Putamen (tissue), 1 donor: Measurements from ENCODE around the gene H19.

Experiments
- DNase-seq: peaks from one replicate; pipeline ENCODE4 v3.0.0-alpha.2; 2016; ENCODE audit warnings: low spot score

The H19 gene

DNA sequence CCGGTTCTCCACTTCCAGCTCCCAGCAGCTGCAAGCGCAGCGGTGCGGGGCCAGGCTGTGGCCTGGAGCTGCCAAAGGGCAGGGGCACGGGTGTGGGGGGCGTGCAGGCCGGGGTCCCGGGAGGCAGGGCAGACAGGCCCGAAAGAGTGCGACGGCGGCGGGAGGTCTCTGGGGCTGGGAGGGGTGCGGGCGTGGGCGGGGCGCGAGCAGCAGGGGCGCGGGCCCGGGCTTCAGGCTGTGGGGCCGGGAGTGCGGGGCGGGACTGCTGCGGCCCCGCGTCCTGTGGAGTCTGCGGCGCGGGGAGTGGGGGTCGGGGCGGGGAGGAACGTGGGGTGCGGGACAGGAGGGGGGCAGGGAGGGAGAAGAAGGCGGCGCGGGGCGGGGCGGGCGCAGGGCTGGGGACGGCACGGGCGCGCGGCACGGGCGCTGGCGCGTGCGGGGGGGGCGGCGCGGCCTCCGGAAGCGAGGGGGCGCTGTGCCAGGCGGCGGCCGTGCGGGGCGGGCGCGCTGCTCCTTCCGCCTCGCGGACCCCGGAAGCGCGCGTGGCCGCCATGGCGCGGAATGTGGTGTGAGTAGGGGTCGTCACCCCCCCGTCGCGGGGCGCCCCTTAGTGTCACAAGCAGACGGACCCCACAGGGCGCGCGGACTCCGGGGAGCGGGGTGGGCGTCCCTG, 50.7 kb downstream of the H19 start, which contains the start of gene MRPL23:
Gene MRPL23 (plus strand): TSS at position 521 of the 673 bp plus-strand sequence. CDS start 31 bp downstream, at position 552.
- no peak for DNase-seq
